B cell (primary cell): ENCODE data around the gene HPS1. TPM values are rescaled to one million over a fixed set of nuclear protein-coding genes. Genes with fewer than 3 reads are reported as not detected.

Source experiments
- ATAC-seq: fragments of 200-7000 bp; cut with Tn5 transposase; one replicate; pipeline ENCODE4 v1.10.0; 2021; ENCODE audit warnings: low read depth, mild to moderate bottlenecking, moderate number of reproducible peaks, moderate library complexity
- CTCF ChIA-PET: fragments of 350-600 bp; sonication (Branson Sonifier 250); formaldehyde crosslinking; loops from one replicate; lab custom pipeline; 2021; ENCODE audit warnings: antibody characterized with exemption, inconsistent platforms; lab: Charles Lee
- POLR2A ChIA-PET: fragments of 350-600 bp; sonication (Branson Sonifier 250); formaldehyde crosslinking; loops from one replicate; lab custom pipeline; 2021; ENCODE audit warnings: antibody characterized with exemption; lab: Charles Lee
- DNase-seq: peaks from one replicate; pipeline ENCODE4 v3.0.0; 2013
- H2AFZ ChIP-seq: 2 replicates; pipeline ENCODE4 v1.6.1; 2012; ENCODE audit warnings: mild to moderate bottlenecking, low read depth, low read length; ENCODE audit not compliant: insufficient read depth, poor library complexity, severe bottlenecking
- H3K27ac ChIP-seq, 2 donors: 1 replicate in 1 of 2; 2 replicates in 1 of 2; pipeline ENCODE4 v1.5.1; 2012 to 2013; ENCODE audit warnings: low read length in 2 of 2, mild to moderate bottlenecking in 2 of 2, moderate library complexity in 1 of 2
- H3K27me3 ChIP-seq, 4 experiments: fragments of 200-600 bp in 1 of 4; sonication (generic) in 1 of 4; replicated peaks in 1 of 4; 1 replicate in 2 of 4; 2 replicates in 2 of 4; pipeline versions ENCODE4 v1.6.1 to v1.7.0; 2013 to 2016; ENCODE audit warnings: low read length in 3 of 4, mild to moderate bottlenecking in 2 of 4, mixed read lengths in 1 of 4, moderate library complexity in 1 of 4; ENCODE audit not compliant: insufficient read depth in 4 of 4, control insufficient read depth in 3 of 4; ENCODE audit errors: control extremely low read depth in 1 of 4
- H3K36me3 ChIP-seq, 2 experiments: replicated peaks in 1 of 2; 1 replicate in 1 of 2; 2 replicates in 1 of 2; pipeline versions ENCODE4 v1.6.1 to v1.7.1; 2013; ENCODE audit warnings: low read length in 1 of 2; ENCODE audit not compliant: insufficient read depth in 2 of 2, control insufficient read depth in 1 of 2; ENCODE audit errors: control extremely low read depth in 1 of 2, extremely low read depth in 1 of 2
- H3K4me1 ChIP-seq, 2 donors: fragments of 200-600 bp in 1 of 2; sonication (generic) in 1 of 2; 1 replicate in 1 of 2; 2 replicates in 1 of 2; pipeline versions ENCODE4 v1.5.1 to v1.6.1; 2013 to 2017; ENCODE audit warnings: low read length in 2 of 2; ENCODE audit not compliant: control insufficient read depth in 2 of 2, insufficient read depth in 2 of 2
- H3K4me2 ChIP-seq: replicated peaks from 2 replicates; pipeline ENCODE3; 2012; ENCODE audit warnings: mild to moderate bottlenecking, low read depth, low read length; ENCODE audit not compliant: poor library complexity, severe bottlenecking
- H3K4me3 ChIP-seq, 5 experiments: fragments of 200-600 bp in 1 of 5; sonication (generic) in 1 of 5; 1 replicate in 3 of 5; 2 replicates in 2 of 5; pipeline versions ENCODE4 v1.5.1 to v1.7.0; 2011 to 2016; ENCODE audit warnings: low read length in 4 of 5, mild to moderate bottlenecking in 4 of 5, low read depth in 2 of 5, control low read depth in 1 of 5, moderate library complexity in 1 of 5; ENCODE audit not compliant: insufficient read depth in 1 of 5; ENCODE audit errors: control extremely low read depth in 1 of 5, extremely low read depth in 1 of 5
- H3K79me2 ChIP-seq: fragments of 200-600 bp; sonication (generic); one replicate; pipeline ENCODE4 v1.6.0; 2016; ENCODE audit warnings: low read length; ENCODE audit not compliant: control insufficient read depth, insufficient read depth
- H3K9ac ChIP-seq: fragments of 200-600 bp; sonication (generic); 2 replicates; pipeline ENCODE4 v1.6.1; 2017; ENCODE audit warnings: mild to moderate bottlenecking, low read length, moderate library complexity
- H3K9me3 ChIP-seq, 3 donors: one replicate each; pipeline versions ENCODE4 v1.6.1 to v1.7.1; 2013; ENCODE audit warnings: low read length in 2 of 3; ENCODE audit not compliant: control insufficient read depth in 2 of 3, insufficient read depth in 1 of 3; ENCODE audit errors: control extremely low read depth in 1 of 3
- H4K20me1 ChIP-seq: 2 replicates; pipeline ENCODE4 v1.6.0; 2012; ENCODE audit warnings: mild to moderate bottlenecking, low read length; ENCODE audit not compliant: insufficient read depth, control insufficient read depth, poor library complexity, severe bottlenecking
- H3K27ac Mint-ChIP-seq: one replicate; pipeline ENCODE4 v1.8.0; 2021; ENCODE audit warnings: mixed read lengths
- H3K27me3 Mint-ChIP-seq: one replicate; pipeline ENCODE4 v1.8.0; 2021; ENCODE audit warnings: mixed read lengths
- H3K4me1 Mint-ChIP-seq: one replicate; pipeline ENCODE4 v1.8.0; 2021; ENCODE audit warnings: mixed read lengths
- H3K4me3 Mint-ChIP-seq: one replicate; pipeline ENCODE4 v1.8.0; 2021; ENCODE audit warnings: mixed read lengths
- H3K9me3 Mint-ChIP-seq: one replicate; pipeline ENCODE4 v1.8.0; 2022; ENCODE audit warnings: mixed read lengths; ENCODE audit not compliant: insufficient read depth
- EZH2 ChIP-seq: IDR thresholded peaks from 2 replicates; pipeline ENCODE4 v1.6.1; 2012; ENCODE audit warnings: borderline replicate concordance, low read depth, mild to moderate bottlenecking, moderate library complexity, low read length; ENCODE audit not compliant: insufficient read depth, poor library complexity, severe bottlenecking
- WGBS: methylation state at CpG from one replicate; pipeline ENCODE4 v1.1.5; 2013; ENCODE audit warnings: missing lambda C conversion rate; ENCODE audit not compliant: insufficient coverage; 5-methylcytosine and 5-hydroxymethylcytosine counted together
- intact Hi-C: fragments of 100-400 bp; cut with micrococcal nuclease; formaldehyde crosslinking; loops from one replicate; pipeline ENCODE4 v1.10.0; 2022
- polyA plus RNA-seq: library from polyadenylated mRNA; depleted of rRNA; stranded (reverse); fragments of >200 nt; gene quantifications from 2 replicates; pipeline ENCODE4 v1.2.3, GENCODE V29; 2012
- total RNA-seq, 2 donors: library from RNA; stranded (reverse); fragments of 120-200 nt in 1 of 2; gene quantifications; 1 replicate in 1 of 2; 2 replicates in 1 of 2; pipeline versions ENCODE4 v1.2.3 to v1.2.4, GENCODE V29; 2013 to 2022
- TF ChIP-seq, protein P1 (sequence below): fragments of 200-600 bp; IDR thresholded peaks from one replicate; pipeline ENCODE4 v1.8.0; 2022; ENCODE audit warnings: antibody characterized with exemption, mild to moderate bottlenecking

HPS1 gene
- total and polyA plus RNA-seq, 2 donors (not counting 1 experiment from before 2014, with no cell fraction given) = 125 to 196 TPM

DNA sequence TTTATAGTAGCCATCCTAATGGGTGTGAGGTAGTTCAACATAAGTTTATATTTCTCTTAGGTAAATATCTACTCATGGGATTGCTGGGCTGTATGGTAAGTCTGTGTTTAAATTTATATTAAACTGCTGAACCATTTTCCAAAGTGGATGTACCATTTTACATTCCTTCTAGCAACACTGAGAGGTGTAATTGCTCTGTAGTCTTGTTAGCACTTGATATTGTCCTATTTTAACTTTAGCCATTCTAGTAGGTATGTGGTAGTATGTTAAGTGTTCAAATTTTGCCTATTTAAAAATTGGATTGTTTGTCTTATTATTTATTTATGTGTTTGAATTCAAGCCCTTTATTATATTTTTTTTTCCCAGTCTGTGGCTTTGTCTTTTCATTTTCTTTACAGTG lies 2.6 kb upstream of the HPS1 start:
- H3K27ac Mint-ChIP-seq = no peak overlapping the region
- POLR2A ChIA-PET = no interaction called here
- intact Hi-C loops = no loop called here
- Histone ChIP-seq H3K9ac (no peak overlapping the region), H3K9me3 (no peaks in the 10 kb centered on the region), H3K27me3 (peaks cover 0 to 5% (median 2%) of the 10 kb centered on the region in 4 experiments), H2AFZ (no peak overlapping the region), H4K20me1 (peaks cover 6% of the 10 kb centered on the region), H3K4me3 (no peak overlapping the region), H3K79me2 (peaks cover 16% of the 10 kb centered on the region), H3K4me1 (peaks cover 26 to 29% of the 10 kb centered on the region in 2 donors), H3K4me2 (no peak overlapping the region), H3K27ac (no peak overlapping the region), H3K36me3 (peaks cover 0 to 14% of the 10 kb centered on the region in 2 experiments)
- TF ChIP-seq, protein P1, sequence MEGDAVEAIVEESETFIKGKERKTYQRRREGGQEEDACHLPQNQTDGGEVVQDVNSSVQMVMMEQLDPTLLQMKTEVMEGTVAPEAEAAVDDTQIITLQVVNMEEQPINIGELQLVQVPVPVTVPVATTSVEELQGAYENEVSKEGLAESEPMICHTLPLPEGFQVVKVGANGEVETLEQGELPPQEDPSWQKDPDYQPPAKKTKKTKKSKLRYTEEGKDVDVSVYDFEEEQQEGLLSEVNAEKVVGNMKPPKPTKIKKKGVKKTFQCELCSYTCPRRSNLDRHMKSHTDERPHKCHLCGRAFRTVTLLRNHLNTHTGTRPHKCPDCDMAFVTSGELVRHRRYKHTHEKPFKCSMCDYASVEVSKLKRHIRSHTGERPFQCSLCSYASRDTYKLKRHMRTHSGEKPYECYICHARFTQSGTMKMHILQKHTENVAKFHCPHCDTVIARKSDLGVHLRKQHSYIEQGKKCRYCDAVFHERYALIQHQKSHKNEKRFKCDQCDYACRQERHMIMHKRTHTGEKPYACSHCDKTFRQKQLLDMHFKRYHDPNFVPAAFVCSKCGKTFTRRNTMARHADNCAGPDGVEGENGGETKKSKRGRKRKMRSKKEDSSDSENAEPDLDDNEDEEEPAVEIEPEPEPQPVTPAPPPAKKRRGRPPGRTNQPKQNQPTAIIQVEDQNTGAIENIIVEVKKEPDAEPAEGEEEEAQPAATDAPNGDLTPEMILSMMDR = no peak
- no peak for TF ChIP-seq EZH2
- no peak for DNase-seq
- no peak overlapping the region for H3K4me3 Mint-ChIP-seq
- no peaks in the 10 kb centered on the region for H3K9me3 Mint-ChIP-seq
- CTCF ChIA-PET = no interaction called here
- peaks cover 33% of the 10 kb centered on the region for H3K4me1 Mint-ChIP-seq
- H3K27me3 Mint-ChIP-seq = peaks cover 4% of the 10 kb centered on the region
- no peak for ATAC-seq

DNA sequence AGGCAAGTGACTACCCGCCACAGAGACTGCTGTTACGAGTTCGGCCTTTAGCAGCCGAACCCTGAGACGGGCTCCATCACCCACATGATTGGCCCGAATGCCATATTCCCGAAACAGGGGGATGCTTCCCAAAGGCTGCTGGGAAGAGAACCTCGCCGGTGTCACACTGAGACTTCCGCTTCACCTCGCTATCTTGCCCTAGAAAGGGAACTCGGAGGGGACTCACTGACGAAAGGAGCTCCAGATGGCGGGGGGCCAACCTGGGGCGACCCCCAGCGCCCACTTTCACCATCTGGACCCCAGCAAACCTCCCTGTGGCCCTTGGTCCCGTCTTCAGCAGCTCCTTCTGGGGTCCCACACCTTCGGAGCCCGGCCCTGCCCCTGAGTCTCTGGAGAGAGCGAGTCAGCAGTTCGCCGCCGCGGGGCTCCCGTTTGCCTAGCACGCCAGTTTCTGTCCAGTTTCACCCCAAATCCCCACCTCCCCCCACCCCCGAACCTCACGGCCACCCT lies 529 bp downstream of the HPS1 start:
- Mint-ChIP-seq H3K4me1 (peaks cover 55% of the 10 kb centered on the region), H3K9me3 (no peaks in the 10 kb centered on the region), H3K27me3 (no peaks in the 10 kb centered on the region), H3K27ac (peak overlapping the region; percentile 95), H3K4me3 (peak overlapping the region; percentile 90)
- peaks cover 14% of the 10 kb centered on the region for H4K20me1 ChIP-seq
- H3K9me3 ChIP-seq = no peaks in the 10 kb centered on the region
- 2% methylated on average over 23 of the region's 28 CpGs for WGBS
- ChIA-PET POLR2A (interaction anchor here (0.8 to 1.3 kb wide), 2 partner anchors 21 to 312 kb away, joined by 3 to 5 read pairs; partner anchors contain the start of gene R3HCC1L), CTCF (interaction anchor here (0.7 to 1.9 kb wide), 2 partner anchors 21 to 800 kb away, joined by 3 to 8 read pairs; no protein-coding TSS in a partner anchor)
- no peaks in the 10 kb centered on the region for H3K27me3 ChIP-seq
- peaks cover 0 to 37% of the 10 kb centered on the region in 2 experiments for H3K36me3 ChIP-seq
- H2AFZ ChIP-seq = peak overlapping the region; percentile 93
- H3K4me2 ChIP-seq = peak overlapping the region; percentile 86
- peak; percentile 12 for ATAC-seq
- H3K4me1 ChIP-seq = peaks cover 28 to 39% of the 10 kb centered on the region in 2 donors
- peak; percentile 78 for DNase-seq
- peaks cover 20% of the 10 kb centered on the region for H3K79me2 ChIP-seq
- H3K9ac ChIP-seq = peak overlapping the region; percentile 96
- intact Hi-C loops = loop anchor here (1.0 to 2.0 kb wide), 4 partner anchors 21 to 1175 kb away; partner anchors contain the start of genes GOT1, R3HCC1L and SLC25A28
- H3K27ac ChIP-seq = peak overlapping the region; percentile 94 to 97
- H3K4me3 ChIP-seq = peak overlapping the region; percentile 55 to 88 (median 82)
- TF ChIP-seq, protein P1 = no peak
- TF ChIP-seq EZH2 = no peak
